NCI-H2107 treated with DMSO at 0.1 percent for 48 hours (cell line): Measurements from ENCODE around the gene CPT1B.
"Not testable (repeated sequence)": the region's sequence is repeated elsewhere in the genome, so short reads cannot be mapped to it uniquely, and the experiment has no call there.

ENCODE experiments used
- DNase-seq: peaks from one replicate; lab custom pipeline; 2025; ENCODE audit not compliant: unreplicated experiment; lab: John Stamatoyannopoulos, UW

Gene CPT1B

DNA sequence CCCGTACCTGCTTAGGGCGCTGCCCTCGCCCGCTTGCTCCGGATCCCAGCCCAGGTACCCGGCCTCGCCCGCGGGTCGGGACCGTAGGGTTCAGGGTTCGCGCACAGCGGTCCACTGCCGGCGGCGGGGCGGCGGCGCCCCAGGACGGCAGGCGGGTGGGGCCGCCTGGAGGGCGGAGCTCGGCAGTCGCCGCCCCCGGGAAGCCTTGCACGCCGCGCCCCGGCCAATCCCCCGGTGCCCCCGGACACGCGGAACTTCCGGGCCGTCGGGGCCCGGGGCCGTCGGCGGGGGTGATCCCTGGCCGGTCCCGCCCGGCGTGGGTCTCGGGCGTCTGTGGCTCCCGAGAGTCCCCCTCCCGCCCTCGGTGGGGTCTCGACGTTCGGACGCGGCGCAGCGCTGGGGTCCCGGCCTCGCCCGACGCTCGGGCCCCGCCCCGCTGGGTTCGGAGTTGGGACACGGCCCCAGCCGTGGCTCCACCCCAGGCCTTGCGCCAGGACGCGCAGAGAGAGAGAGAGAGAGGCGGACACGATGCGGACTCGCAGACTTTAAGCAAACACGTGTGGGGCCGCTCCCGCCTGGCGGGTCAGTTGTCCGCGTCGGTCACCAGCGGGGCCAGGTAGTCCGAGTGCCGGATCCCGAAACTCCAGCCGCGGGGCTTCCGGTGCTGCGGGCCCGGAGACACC lies 48.2 kb downstream of the CPT1B start, which contains the start of gene TYMP:
Gene TYMP (minus strand): TSS at position 116 of the 683 bp plus-strand sequence. CDS start 303 bp downstream, outside the sequence.
- DNase-seq, result no peak

GRCh38 chr22:50529416-50529896 lies 48.8 kb downstream of the CPT1B start:
- DNase-seq, result no peak

GRCh38 chr22:50528682-50529415 lies 49.4 kb downstream of the CPT1B start:
- no peak for DNase-seq

DNA sequence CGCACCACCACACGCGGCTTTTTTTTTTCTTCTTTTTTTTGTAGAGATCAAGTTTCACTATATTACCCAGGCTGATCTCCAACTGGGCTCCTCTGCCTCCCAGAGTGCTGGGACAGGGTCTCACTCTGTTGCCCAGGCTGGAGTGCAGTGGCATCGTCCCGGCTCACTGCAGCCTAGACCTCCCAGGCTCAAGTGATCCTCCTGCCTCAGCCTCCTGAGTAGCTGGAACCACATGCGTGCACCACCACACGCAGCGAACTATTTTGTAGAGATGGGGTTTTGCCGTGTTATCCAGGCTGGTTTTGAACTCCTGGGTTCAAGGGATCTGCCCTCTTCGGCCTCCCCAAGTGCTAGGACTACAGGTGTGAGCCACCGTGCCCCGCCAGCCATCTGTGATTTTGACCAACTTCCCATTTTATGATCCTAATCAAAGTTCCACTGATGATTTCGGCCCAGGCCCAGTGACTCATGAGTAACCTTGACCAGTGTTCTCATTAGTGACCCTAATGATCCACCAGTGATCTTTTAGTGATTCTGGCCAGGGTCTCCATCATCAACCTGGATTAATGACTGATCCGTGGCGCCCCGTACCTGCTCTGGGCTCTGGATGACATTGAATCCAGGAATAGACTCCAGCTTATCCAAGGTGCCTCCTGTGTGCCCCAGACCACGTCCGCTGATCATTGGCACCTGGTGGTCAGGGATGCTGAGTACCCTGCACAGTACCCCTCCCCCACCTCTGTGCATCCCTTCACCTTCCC lies 50.1 kb downstream of the CPT1B start:
- no peak for DNase-seq

- no peak for DNase-seq
These were observed 51.1 kb downstream of the CPT1B start for GRCh38 chr22:50526834-50527801.

- DNase-seq, result no peak
These were observed 52.0 kb downstream of the CPT1B start for GRCh38 chr22:50526108-50526833.

GRCh38 chr22:50525858-50526107 lies 52.4 kb downstream of the CPT1B start:
- DNase-seq, result no peak

- peak; percentile 71 for DNase-seq
These were observed 52.9 kb downstream of the CPT1B start, which contains the start of gene SCO2 for GRCh38 chr22:50525104-50525857. Gene SCO2 (minus strand): TSS chr22:50525598. CDS start chr22:50524411, 1,187 bp downstream.

DNA sequence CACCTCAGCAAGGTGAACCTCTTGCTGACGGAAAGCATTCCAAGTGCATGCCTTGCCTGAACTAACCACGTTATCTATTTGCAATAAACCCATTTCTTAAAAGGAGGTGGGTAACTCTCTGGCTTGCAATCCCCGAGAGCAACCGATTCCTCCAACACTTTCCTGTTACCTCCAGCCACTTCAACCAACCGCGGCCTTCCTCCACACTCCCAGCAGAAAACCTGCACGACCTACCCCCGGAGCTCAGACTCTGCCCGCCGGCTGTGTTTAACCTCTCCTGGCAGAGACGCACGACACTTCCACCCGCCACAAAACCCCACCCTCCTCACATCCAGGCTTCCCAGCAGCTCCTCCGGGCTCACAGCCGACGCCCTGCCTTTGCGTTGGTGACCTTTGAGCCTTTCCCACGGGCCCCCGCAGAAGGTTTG lies 53.5 kb downstream of the CPT1B start:
- no peak for DNase-seq

DNA sequence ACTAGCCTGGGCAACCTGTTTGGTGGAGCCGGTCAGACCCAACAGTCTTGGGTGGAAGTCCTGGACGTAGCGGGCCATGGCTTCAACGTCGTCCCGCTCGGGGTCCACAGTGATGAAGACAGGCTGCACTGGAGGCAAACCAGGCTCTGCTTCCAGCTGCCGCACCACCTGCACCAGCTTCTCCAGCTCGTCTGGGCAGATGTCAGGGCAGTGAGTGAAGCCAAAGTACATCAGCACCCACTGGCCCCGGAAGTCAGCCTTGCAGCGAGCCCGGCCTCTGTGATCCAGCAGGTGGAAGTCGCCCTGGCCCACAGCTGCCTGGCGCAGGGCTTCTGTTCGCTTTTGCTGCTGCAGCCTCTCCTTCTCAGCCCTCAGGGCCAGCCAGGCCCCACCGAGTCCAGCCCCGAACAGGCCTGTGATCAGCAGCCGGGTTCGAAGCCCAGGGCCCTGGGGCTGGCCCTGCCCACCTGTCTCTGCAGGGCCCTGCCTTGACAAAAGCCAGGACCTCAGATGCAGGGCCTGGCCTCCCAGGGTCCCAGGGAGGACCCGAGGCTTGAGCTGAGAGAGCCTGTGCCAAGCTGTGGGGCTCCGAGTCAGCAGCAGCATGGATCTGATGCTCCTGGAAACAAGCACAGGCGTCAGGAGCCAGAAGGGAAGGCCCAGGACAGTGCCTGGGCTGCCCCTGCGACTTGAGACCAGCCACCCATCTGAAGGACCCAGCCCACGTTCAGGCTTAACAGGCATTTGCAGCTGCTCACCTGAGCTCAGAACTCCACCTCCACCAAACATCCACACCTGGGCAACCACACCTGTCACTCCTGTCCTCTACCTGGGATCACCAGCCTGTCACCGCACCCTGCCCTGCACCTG lies 54.2 kb downstream of the CPT1B start:
- no peak for DNase-seq

DNA sequence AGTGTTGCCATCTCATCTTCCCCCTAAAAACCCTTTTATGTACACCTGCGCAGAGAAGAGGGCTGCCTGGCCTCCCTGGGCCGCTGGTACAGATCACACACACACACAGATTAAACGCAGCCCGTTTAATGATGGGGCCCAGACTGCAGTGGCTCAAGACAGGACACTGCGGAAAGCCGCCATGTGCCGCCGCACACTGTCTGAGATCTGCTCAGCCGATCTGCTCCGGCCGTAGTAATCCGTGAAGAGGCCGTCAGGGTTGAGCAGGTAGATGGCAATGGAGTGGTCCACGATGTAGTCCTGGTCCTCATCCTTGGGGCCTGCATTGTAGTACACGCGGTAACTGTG lies 54.8 kb downstream of the CPT1B start:
- no peak for DNase-seq

DNA sequence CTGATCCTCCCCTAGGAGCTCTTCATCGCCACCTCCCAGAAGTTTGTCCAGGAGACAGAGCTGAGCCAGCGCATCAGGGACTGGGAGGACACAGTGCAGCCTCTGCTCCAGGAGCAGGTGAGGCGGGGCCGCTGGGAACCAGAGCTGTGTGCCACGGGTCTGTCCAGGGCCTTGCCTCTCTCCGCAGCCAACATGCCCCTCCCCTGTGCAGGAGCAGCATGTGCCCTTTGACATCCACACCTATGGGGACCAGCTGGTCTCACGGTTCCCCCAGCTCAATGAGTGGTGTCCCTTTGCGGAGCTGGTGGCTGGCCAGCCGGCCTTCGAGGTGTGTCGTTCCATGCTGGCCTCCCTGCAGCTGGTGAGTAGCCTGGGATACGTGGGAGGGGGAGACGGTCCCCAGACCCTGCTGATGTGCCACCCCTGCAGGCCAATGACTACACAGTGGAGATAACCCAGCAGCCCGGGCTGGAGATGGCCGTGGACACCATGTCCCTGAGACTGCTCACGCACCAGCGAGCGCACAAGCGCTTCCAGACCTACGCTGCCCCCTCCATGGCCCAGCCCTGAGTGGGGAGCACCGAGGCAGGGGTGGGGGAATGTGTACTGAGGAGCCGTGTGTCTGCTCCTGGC lies 55.3 kb downstream of the CPT1B start:
- DNase-seq, result no peak

DNA sequence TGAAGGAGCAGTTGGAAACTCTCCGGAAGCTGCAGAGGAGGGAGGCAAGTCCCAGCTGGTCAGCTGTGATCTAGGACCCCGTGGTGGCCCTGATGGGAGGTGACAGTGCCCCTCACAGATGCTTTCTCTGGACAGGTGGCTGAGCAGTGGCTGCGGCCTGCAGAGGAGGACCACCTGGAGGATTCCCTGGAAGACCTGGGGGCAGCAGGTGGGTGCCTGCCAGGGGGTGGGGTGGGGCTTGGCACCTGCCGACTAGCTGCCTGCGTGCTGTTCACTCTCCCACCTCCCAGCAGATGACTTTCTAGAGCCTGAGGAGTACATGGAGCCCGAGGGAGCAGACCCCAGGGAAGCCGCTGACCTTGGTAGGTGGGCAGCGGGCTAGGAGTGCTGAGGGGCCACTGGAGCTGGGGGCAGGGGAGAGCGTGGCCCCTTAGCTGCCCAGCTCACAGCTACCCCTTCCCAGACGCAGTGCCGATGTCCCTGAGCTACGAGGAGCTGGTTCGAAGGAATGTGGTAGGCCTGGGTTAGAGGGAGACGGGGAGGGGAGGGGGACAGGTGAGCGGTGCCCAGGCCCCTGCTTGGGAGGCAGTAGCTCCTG lies 55.9 kb downstream of the CPT1B start:
- no peak for DNase-seq

DNA sequence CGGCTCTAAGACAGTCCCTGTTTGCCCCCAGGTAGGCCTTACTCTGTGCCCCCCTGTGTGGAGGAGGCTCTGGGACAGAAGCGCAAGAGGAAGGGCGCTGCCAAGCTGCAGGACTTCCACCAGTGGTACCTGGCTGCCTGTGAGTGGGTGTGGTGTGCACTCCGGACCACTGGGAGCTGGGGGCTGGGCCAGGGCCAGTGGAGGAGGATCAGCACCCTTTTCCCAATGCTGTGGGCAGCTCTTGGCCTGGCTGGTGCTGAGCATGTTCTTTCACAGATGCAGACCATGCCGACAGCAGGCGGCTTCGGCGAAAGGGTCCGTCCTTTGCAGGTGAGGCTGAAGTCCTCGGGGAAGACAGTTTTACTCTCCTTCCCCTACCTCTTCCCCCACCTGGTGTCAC lies 56.5 kb downstream of the CPT1B start:
- no peak for DNase-seq

GRCh38 chr22:50520826-50521453 lies 57.3 kb downstream of the CPT1B start:
- DNase-seq, result no peak

DNA sequence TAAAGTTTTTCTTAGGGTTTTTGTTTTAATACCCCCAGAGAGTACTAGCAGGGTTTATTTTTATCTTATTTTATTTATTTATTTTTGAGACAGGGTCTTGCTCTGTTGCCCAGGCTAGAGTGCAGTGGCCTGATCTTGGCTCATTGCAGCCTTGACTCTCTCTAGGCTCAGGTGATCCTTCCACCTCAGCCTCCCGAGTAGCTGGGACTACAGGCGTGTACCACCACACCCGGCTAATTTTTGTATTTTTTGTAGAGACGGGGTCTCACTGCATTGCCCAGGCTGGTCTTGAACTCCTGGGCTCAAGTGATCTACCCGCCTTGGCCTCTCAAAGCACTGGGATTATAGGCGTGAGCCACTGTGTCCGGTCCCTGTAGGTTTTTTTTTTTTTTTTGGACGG lies 58.0 kb downstream of the CPT1B start:
- DNase-seq, result not testable (repeated sequence)

DNA sequence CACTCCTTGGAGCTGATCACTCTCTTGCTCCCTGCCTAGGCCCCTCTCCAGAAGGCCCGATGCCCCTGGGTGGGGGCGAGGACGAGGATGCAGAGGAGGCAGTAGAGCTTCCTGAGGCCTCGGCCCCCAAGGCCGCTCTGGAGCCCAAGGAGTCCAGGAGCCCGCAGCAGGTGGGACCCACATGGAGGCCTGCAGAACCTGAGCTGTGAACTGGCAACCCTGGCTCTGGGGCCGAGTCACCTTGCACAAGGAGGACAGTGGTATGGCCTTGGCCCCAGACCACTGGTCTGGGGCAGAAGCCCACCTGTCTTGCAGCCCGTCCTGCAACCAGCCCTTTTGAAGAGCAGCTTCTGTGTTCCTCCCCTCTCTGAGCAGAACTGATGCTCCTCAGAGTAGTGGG lies 59.1 kb downstream of the CPT1B start:
- DNase-seq, result no peak
